Activated CD8-positive, alpha-beta memory T cell treated with anti-CD3 and anti-CD28 coated beads, Interleukin-2, amount 50 U/mL, for 1 hour (primary cell): ENCODE data around the gene ZFY.
"Not testable (repeated sequence)": the region's sequence is repeated elsewhere in the genome, so short reads cannot be mapped to it uniquely, and the experiment has no call there.

Experiments used
- DNase-seq: peaks from one replicate; pipeline ENCODE4 v3.0.0-alpha.2; 2020; ENCODE audit errors: extremely low read depth

Gene ZFY

GRCh38 chrY:2973110-2973751, 38.0 kb downstream of the ZFY start:
- DNase-seq: no peak

GRCh38 chrY:2979283-2979682, 44.1 kb downstream of the ZFY start:
- DNase-seq: no peak

GRCh38 chrY:2984491-2984890, 49.3 kb downstream of the ZFY start:
- no peak for DNase-seq

GRCh38 chrY:2987178-2987577, 52.0 kb downstream of the ZFY start:
- not testable (repeated sequence) for DNase-seq

- DNase-seq: not testable (repeated sequence)
Measured at GRCh38 chrY:2997369-2997768, 62.2 kb downstream of the ZFY start.

- DNase-seq: no peak
Measured at GRCh38 chrY:3002190-3002589, 67.0 kb downstream of the ZFY start.

- no peak for DNase-seq
Measured at GRCh38 chrY:3002680-3003515, 67.7 kb downstream of the ZFY start.

DNA sequence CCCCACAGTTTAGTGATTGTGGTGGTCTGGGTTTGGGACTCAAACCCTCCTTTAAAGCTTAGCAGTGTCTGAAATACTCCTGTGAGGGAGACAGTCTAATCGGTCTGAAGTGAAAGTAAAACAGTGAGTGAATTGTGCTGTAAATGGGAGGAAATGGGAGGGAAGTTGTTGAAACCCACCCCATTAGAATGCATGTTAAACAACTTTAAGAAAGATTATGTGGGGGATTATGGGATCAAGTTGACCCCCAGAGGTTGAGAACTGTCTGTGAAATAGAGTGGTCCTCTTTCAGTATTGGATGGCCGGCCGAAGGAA, 68.3 kb downstream of the ZFY start:
- no peak for DNase-seq

GRCh38 chrY:3003846-3004245, 68.7 kb downstream of the ZFY start:
- DNase-seq: no peak

- DNase-seq: not testable (repeated sequence)
Measured at GRCh38 chrY:3006031-3006430, 70.8 kb downstream of the ZFY start.

DNA sequence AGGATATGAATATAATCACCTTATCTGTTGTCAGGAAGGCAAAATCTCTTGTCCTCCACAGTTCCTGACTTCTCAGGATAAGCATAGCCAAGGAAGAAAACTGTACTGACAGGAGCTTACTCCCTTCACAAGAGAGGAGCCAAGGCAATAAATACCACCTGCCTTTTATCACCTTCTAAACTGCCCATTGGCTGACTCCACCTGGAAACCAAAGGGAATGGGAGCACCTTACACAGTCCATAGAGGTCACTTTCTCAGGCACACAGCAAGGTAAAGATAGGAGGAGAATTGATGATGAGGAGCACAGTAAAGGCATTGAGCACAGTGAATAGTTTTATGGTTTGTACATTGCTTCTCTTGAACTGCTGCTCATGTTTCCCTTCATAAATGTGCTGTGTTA, 72.8 kb downstream of the ZFY start:
- DNase-seq: no peak

DNA sequence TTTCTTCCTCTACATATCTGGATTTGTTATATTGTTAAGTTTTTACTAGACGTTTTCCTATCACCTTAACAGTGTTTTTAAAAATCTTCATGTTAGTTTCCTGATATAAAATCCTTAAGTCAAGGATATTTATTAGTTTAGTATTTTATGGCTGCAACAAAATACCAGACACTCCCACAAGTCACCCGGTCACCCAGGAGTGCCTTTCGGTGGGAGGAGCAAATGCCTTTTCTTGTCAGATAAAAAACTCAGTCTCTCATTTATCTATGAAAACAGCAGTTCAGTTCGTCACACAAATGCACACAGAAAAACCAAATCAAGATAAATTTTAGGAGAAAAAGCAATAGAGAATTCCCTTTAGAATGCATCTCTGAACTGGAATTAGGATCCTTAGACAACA, 77.0 kb downstream of the ZFY start:
- no peak for DNase-seq

DNA sequence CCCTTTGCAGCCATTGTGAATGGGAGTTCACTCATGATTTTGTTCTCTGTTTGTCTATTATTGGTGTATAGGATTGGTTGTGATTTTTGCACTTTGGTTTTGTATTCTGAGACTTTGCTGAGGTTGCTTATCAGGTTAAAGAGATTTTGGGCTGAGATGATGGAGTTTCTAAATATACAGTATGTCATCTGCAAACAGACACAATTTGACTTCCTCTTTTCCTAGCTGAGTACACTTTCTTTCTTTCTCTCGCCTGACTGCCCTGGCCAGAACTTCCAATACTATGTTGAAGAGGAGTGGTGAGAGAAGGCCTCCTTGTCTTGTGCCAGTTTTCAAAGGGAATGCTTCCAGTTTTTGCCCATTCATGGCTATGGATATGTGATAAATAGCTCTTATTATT, 81.4 kb downstream of the ZFY start:
- no peak for DNase-seq

GRCh38 chrY:3018546-3018945, 83.4 kb downstream of the ZFY start:
- DNase-seq: no peak

- DNase-seq: no peak
Measured at GRCh38 chrY:3019584-3019983, 84.4 kb downstream of the ZFY start.

DNA sequence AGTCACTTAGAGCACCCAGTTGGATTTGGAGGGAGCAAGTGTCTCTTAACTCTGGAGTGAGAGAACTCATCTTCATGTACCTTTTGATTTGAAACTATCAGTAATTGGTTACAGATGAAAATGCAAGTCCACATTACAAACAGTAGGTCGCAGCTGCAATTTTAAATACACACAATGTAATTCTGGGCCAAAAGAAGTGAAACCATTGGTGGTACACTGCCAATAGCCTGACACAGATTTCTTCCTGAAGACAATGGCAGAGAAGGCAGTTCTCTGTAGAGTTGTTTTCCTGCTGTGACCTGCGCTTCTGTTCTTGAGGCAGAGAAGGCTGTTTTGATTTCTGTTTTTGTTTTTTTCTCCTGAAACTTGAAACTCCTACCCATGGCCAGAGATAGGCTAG, 86.0 kb downstream of the ZFY start:
- DNase-seq: no peak

DNA sequence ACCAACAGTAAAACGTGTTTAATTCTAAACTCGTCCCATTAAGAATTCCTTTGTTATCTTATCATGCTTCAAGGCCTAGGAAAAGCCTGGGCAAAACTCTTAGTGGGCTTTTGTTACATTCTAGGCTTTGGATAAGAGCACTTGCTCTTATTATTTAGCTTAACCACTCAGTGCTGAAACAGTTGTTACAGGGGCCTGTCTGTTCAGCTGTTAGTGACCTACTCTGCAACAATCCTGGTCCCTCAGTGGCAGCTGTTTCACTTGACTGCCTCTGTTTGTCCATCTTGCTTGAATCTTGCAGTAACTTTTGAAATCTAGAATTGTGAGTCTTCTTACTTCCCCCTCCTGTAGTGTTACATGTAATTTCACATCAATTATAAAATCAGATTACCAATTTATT, 88.4 kb downstream of the ZFY start:
- no peak for DNase-seq

DNA sequence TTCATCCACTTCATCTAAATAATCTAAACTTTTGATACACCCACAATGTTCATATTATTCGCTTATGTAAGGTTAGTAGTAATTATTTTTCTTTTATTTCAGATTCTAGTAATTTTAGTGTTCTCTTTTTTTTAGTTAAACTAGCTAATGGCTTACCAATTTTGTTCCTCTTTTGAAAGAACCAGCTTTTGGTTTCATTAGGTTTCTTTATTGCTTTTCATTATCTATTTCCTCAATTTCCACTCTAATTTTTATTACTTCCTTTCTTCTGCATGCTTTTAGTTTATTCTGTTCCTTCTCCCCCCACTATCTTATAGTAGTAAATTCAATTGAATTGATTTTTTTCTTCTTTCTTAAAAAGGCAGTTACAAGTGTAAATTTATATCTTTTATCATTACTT, 90.2 kb downstream of the ZFY start:
- no peak for DNase-seq
